Epithelial cell of prostate (primary cell): Measurements from ENCODE around the gene KHNYN.
A peak's percentile ranks its signal among the peaks of the same experiment; 100 is the strongest.

Experiments used
- DNase-seq: peaks from one replicate; pipeline ENCODE4 v3.0.0-alpha.2; 2011; ENCODE audit warnings: low read depth, low spot score
- H3K27ac ChIP-seq: fragments of 450-650 bp; 2 replicates; pipeline ENCODE4 v1.5.1; 2017; ENCODE audit warnings: mild to moderate bottlenecking

KHNYN gene

DNA sequence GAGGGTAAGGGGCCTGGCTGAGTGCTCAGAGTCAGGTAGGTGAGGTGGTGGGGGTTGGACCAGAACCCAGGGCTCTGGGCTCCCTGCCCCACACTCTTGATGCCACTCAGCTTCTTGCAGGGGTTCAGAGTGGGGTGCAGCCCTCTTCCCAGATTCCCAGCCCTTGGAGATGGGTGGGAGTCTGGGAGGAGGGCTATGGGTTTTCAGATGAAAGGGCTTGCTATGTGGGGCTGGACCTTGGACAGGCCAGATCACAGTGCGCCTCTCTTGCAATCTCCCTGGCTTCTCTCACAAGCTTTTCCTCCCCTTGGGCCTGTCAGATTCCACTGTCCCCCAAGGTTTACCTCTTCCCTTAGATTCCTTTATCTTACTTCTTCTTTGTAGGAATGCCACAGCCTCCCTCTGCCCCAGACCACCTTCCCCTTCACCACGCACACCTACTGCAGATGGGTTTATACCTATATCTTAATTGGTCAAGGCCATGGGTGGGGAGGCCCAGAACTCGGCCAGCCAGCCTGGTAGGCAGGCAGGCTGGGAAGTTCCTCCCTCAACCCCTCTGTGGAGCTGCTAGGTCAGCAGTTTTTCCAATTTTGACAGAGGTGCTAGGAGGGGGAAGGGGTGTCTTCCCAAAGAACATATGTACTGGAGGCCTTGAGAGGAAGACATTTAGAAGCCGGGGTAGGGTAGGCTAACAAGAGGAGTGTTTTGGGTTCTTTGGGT, 29.6 kb upstream of the KHNYN start:
- H3K27ac ChIP-seq: no peak overlapping the region
- DNase-seq: no peak

DNA sequence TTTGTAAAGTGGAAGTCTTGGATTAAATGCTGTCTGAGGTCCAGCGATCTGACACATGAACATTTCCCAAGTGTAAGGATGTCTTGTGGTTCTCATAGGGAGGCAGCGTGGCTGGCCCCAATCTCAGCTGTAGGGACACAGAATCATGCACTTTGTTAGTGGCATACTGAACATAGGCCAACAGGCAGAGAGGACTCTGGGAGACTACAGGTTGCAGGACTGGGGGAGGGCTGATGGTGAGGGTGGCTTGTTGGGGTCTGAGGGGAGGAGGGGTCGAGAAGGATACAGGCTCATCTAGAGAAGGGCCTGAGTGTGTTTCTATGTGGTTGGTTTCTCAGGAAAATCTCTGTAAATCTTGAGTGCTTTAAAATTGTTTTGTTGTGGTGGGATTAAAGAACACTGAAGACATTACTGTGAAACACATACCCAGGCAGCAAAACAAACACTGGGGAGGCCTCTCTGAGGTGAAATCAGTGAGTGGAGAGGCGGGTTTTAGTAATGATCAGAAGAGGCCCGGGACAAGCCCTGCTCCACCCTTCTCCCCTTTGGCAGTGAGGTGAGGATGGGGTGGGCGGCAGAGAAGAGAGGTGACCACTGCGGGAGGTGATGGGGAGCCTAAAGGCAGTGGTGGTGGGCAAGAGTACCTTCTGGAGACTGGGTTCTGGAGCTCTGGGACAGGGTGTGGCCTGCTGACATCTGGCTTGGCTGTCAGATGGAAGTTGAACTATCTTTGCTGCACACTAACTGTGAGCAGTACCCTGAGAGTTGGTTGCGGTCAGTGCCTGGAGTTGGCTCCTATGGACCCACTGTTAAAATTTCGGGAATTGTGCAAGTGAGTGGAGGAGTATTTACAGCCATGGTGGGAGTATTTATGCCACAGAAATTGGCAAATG, 27.7 kb upstream of the KHNYN start:
- DNase-seq: no peak
- H3K27ac ChIP-seq: no peak overlapping the region

DNA sequence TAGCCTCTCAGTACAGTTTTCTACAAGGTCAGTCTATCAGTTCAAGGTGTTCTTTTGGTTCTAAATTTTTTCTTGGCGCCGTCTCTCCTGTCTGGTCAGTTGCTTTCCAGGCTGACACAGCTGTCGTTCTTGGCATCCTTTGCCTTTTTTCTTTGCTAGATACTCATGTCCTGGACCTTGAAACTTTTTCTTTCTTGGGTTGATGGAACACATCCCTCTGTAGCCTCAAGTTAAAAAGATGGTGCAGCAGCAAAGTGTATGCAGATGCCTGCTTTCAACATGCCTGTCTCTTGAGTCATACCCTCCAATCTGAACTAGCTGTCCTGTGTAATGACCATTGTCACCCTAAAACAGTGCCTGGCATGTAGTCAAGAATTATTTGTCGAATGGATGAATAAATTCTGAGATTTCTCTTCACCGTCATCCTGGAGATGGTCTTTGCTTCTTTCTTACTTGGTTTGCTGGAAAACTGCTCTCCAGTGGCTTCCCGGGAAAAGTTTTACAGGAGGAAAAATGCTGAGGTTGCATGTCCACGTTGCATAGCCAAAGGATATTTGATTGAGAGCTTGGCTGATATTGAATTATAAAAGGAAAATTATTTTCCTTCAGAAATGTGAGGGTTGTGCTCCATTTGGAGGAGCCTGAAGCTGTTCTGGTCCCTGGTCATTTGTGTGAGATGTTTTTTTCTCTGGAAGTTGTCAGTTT, 26.3 kb upstream of the KHNYN start:
- DNase-seq: no peak
- H3K27ac ChIP-seq: no peak overlapping the region

DNA sequence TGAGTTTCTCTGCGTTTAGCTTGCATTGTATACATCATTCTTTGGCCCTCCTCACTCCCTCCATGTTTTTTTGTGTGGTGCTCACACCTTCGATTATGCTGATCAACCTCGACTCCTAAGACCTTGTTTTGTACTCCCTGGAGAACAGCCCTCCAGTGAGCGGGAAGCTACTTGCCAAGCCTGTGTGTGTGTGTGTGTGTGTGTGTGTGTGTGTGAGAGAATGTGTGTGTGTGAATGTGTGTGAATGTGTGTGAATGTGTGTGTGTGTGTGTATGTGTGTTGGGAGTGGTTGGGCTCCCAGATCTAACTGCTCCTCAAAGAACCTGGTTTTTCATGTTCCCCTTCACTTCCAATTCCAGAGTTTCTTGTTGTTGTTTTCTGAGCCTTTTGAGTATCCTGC, 24.9 kb upstream of the KHNYN start:
- no peak for DNase-seq
- no peak overlapping the region for H3K27ac ChIP-seq

DNA sequence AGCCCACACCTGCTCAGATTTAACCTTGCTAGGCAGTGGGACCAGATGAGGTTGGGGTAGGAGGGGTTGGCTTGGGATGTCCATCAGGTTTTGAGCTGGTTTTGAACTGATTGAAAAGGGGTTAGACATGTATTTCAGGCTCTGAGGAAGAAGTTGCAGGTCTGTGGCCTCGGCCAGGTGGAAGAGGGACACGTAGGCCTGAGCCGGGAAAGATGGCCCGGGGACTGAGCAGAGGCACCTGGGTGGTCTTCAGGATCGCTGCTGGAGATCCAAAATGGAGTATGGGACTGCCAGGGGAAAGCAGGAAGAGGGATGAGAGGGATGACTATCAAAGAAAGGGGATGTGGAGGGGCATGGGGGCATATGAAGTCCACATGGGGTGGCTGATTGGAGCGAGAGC, 23.3 kb upstream of the KHNYN start:
- DNase-seq: no peak
- no peak overlapping the region for H3K27ac ChIP-seq

DNA sequence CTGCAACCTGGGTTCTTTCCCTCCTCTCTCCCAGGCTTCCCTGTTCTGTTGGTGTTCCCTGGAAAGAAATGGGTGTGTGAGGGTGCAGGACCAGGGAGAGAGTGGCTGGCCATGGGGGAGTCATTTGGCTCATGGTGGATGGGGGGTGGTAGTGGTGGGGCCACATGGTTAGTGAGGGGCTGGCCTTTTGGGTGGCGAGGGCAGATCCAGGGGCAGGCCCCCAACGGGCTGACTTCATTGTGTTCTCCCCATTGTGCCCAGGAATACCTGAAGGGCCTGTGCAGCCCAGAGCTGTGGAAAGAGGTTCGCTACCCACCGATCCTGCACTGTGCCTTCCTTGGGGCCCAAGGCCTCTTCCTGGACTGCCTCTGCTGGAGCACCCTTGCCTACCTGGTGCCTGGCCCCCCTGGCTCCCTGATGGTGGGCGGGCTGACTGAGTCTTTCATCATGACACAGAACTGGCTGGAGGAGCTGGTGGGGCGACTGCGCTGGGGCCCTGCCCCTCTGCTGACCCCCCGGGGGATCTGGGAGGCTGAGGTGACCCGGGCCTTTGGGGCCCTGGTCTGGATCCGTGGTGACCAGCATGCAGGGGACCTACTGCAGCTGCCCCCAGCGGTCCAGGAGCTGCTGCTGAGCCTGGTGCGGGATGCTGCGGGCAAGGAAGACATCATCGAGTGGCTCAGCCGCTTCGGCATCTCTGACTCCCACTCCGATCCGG, 22.0 kb upstream of the KHNYN start:
- DNase-seq: no peak
- H3K27ac ChIP-seq: no peak overlapping the region

DNA sequence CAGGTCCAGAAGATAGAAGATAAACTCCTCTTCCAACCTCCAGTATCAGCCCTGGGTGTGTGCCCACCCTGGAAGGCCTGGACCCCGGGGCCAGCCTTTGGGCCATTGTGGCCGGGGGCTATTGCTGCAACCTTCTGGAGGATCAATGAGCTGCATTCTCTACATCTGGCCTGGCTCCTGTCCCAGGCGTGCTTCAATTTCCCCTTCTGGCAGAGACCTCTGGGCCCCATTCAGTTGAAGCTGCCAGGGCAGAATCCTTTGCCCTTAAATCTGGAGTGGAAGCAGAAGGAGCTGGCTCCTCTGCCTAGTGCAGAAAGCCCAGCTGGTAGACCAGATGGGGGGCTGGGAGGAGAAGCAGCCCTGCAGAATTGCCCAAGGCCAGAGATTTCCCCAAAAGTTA, 21.0 kb upstream of the KHNYN start:
- no peak for DNase-seq
- no peak overlapping the region for H3K27ac ChIP-seq

DNA sequence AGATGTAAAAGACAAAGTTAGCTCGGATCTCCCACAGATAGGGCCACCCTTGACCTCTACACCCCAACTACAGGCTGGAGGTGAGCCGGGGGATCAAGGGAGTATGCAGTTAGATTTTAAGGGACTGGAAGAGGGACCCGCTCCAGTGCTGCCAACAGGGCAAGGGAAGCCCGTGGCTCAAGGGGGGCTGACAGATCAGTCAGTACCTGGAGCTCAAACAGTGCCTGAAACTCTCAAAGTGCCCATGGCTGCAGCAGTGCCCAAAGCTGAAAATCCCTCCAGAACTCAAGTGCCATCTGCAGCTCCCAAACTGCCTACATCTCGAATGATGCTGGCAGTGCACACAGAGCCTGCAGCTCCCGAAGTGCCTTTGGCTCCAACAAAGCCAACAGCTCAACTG, 20.6 kb upstream of the KHNYN start:
- H3K27ac ChIP-seq: no peak overlapping the region
- DNase-seq: no peak

DNA sequence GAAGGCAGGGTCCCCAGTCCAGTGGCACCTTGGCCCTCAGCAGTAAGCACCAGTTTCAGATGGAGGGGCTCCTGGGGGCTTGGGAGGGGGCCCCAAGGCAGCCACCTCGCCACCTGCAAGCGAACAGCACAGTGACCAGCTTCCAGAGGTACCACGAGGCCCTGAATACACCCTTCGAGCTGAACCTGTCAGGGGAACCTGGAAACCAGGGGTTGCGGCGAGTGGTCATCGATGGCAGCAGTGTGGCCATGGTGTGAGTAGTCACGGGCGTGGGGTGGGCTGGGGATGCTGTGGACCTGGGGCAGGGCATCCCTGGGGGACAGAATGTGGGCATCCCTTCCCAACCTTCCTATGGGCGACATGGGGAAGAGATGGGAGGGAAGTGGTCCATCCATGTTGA, 19.8 kb upstream of the KHNYN start:
- no peak overlapping the region for H3K27ac ChIP-seq
- no peak for DNase-seq

DNA sequence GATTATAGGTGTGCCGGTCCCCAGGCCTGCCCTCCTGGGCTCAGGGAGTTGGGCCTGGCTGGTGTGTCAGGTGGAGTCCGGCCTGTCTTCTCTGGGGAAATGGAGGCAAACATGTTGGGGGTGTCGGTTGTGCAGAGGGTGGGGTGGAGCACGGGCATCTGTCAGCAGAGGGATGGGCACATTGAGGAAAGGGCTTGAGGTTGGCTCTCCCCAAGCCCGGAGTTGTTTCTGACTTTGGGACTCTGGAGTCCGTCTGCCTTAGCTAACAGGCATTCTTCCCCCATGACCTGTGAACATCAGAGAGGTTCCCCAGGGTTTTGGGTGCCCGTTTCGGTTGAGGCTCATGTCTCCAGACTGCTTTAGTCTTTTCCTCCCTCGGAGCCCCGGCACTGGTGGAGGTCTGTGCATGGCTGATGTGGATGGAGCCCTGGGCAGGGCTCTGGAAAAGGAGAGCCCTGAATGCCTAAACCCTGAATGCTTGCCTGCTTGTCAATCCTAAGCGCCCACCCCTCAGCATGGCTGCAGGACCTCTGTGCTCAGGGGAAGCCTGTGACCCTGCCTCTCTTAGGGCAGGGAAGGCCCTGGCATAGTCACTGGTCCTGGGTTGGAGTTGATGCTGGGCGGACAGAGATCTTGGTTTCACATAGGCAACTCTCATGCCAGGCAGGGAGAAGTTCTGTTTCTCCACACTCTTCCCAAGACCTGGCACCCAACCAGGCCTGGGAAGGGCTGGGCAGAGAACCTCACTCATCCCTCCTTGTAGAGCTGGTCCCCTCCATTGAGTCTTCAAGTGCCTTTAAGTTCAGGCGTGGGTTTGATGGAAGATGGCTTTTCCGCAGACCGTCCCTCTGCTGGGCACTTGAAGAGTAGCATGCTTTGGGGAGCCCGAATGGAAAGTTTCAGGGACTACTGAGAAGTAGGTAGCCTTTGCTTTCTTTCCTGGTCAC, 18.0 kb upstream of the KHNYN start:
- H3K27ac ChIP-seq: no peak overlapping the region
- no peak for DNase-seq

DNA sequence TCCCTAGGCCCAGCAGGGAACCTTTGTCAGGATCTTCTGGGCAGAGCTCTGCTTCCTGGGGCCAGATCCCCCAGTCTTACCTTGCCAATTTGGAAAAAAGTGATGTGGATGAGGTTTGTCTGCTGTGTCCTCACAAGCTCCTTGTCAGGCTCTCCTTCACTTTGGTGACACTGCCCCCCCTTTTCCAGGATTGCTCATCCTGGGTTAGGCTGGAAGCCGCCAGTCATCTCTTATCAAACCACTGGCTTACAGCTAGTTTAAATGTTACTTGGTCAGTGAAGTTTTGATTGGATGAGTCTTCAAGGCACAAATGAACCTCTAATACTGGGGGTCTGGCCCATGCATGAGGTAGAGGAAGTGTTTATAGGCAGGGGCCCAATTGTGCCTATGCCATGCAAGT, 15.7 kb upstream of the KHNYN start:
- H3K27ac ChIP-seq: no peak overlapping the region
- no peak for DNase-seq

DNA sequence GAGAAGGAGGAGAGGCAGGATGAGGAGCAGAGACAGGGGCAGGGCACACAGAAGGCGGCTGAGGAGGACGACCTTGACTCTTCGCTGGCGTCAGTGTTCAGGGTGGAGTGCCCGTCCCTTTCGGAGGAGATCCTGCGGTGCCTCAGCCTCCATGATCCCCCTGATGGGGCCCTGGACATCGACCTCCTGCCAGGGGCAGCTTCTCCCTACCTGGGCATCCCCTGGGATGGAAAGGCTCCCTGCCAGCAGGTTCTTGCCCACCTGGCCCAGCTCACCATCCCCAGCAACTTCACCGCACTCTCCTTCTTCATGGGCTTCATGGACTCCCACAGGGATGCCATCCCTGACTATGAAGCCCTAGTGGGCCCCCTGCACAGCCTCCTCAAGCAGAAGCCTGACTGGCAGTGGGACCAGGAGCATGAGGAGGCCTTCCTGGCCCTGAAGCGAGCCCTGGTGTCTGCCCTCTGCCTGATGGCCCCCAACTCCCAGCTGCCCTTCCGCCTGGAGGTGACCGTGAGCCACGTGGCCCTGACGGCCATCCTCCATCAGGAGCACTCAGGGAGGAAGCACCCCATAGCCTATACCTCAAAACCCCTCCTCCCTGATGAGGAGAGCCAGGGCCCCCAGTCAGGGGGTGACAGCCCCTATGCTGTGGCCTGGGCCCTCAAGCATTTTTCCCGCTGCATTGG, 14.9 kb upstream of the KHNYN start:
- no peak overlapping the region for H3K27ac ChIP-seq

DNA sequence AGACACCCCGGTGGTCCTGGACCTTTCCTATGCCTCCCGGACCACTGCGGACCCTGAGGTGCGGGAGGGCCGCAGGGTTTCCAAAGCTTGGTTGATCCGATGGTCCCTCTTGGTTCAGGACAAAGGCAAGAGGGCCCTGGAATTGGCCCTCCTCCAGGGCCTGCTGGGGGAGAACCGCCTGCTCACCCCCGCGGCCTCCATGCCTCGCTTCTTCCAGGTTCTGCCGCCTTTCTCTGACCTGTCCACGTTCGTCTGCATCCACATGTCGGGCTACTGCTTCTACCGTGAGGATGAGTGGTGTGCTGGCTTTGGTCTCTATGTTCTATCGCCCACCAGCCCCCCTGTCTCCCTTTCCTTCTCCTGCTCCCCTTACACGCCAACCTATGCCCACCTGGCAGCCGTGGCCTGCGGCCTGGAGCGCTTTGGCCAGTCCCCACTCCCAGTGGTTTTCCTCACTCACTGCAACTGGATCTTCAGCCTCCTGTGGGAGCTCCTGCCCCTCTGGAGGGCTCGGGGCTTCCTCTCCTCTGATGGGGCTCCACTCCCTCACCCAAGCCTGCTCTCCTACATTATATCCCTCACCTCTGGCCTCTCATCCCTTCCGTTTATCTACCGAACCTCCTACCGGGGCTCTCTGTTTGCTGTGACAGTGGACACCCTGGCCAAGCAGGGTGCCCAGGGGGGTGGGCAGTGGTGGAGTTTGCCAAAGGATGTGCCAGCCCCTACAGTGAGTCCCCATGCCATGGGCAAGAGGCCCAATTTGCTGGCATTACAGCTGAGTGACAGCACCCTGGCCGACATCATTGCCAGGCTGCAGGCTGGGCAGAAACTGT, 14.1 kb upstream of the KHNYN start:
- no peak for DNase-seq
- no peak overlapping the region for H3K27ac ChIP-seq

More for the DNA sequence above, 14.9 kb upstream of the KHNYN start:
- no peak for DNase-seq

DNA sequence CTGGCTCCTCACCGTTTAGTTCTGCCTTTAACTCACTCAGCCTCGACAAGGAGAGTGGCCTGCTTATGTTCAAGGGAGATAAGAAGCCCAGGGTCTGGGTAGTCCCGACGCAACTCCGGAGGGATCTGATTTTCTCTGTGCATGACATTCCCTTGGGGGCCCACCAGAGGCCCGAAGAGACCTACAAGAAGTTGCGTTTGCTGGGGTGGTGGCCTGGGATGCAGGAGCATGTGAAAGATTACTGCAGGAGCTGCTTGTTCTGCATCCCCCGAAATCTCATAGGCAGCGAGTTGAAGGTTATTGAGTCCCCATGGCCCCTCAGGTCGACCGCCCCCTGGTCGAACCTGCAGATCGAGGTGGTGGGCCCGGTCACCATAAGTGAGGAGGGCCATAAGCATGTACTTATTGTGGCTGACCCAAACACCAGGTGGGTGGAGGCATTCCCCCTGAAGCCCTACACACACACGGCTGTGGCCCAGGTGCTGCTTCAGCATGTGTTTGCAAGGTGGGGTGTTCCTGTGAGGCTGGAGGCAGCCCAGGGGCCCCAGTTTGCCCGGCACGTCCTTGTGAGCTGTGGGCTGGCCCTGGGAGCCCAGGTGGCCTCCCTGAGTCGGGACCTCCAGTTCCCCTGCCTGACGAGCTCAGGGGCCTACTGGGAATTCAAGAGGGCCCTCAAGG, 13.4 kb upstream of the KHNYN start:
- no peak for DNase-seq
- H3K27ac ChIP-seq: no peak overlapping the region

DNA sequence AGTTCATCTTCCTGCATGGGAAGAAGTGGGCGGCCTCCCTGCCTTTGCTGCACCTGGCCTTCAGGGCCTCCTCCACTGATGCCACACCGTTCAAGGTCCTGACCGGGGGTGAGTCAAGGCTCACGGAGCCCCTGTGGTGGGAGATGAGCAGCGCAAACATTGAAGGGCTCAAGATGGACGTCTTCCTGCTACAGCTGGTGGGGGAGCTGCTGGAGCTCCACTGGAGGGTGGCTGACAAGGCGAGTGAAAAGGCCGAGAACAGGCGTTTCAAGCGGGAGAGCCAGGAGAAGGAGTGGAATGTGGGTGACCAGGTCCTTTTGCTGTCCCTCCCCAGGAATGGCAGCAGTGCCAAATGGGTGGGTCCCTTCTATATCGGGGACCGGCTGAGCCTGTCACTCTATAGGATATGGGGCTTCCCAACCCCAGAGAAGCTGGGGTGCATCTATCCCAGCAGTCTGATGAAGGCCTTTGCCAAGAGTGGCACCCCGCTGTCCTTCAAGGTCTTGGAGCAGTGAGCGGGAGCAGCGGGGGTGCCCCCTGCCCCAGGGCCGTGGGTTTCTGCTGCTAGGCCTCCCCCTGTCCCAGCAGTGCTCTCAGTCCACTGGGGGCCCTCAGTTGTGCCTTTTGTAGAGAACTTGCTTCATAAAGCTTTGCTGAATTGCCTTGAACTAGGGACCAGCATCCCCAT, 12.7 kb upstream of the KHNYN start:
- DNase-seq: no peak
- H3K27ac ChIP-seq: no peak overlapping the region

DNA sequence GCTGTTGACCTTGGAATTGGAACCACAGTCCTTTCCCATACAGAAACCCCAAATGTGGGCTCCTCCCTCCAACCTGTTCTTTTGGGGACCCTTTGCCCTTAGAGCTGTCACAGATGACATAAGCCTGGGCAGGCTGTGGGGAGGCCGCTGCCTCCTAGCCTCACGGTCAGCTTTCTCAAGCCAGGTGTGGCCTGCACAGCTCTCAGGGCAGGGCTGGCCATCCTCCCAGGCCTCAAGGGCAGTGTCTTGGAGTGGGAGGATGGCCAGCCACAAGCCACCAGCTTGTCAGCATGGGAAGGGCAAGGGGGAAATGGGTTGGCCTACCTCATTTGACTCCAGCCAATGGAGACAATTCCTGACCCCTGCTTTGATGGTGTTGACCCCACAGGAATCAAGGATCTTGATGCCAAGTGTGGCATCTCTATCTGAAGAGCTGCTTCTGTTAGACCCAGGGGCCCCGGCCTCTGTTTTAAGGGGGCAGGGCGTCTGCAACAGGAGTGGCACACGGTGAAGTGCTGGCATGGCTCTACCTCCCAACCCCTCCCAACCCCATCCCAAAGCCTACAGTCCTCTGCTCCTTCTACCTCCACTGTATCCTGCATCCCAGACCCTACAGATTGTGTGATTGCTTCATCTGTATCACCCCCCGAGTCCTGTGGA, 11.8 kb upstream of the KHNYN start:
- H3K27ac ChIP-seq: peak overlapping the region; percentile 74
- DNase-seq: no peak
